Ovary (tissue), 3 donors: ENCODE measurements around the gene INHA.

Experiments
- POLR2A ChIP-seq: fragments of 450-650 bp; IDR thresholded peaks from one replicate; pipeline ENCODE4 v1.6.1; 2017; ENCODE audit warnings: antibody characterized with exemption, mild to moderate bottlenecking, moderate library complexity
- TF ChIP-seq, protein P1 (sequence below), 3 donors: fragments of 450-650 bp in 2 of 3; fragments of 200-600 bp in 1 of 3; IDR thresholded peaks; one replicate each; pipeline versions ENCODE4 v1.5.1 to v1.8.0; 2016 to 2022; ENCODE audit warnings: antibody characterized with exemption in 3 of 3, mild to moderate bottlenecking in 1 of 3
- donor health status: DM: no; HTN: no; CAD: no.

DNA sequence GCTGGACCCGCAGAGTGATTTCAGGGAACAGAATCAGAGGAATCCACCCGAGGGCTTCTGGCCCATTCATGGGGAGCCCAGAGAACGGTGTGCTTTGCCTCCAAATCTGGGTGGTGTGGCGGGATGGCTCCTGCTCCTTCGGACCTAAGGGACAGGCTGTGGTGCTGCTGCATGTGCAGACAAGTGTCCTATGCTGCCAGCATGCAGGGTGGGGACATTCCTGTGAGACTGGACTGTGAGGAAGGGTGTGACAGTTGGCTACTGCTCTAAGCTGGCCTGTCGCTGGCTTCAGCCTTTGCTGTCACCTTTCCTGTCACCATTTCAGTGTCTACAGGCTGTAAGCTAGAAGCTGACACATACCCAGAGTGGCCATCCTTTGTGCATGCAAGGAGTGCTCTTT lies 52.5 kb downstream of the INHA start:
- TF ChIP-seq POLR2A: no peak
- TF ChIP-seq, protein P1, sequence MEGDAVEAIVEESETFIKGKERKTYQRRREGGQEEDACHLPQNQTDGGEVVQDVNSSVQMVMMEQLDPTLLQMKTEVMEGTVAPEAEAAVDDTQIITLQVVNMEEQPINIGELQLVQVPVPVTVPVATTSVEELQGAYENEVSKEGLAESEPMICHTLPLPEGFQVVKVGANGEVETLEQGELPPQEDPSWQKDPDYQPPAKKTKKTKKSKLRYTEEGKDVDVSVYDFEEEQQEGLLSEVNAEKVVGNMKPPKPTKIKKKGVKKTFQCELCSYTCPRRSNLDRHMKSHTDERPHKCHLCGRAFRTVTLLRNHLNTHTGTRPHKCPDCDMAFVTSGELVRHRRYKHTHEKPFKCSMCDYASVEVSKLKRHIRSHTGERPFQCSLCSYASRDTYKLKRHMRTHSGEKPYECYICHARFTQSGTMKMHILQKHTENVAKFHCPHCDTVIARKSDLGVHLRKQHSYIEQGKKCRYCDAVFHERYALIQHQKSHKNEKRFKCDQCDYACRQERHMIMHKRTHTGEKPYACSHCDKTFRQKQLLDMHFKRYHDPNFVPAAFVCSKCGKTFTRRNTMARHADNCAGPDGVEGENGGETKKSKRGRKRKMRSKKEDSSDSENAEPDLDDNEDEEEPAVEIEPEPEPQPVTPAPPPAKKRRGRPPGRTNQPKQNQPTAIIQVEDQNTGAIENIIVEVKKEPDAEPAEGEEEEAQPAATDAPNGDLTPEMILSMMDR (IDR thresholded peaks at IDR 0.05): no peak
